Measurements from ENCODE around the gene DCAF8.

The DCAF8 gene

DNA sequence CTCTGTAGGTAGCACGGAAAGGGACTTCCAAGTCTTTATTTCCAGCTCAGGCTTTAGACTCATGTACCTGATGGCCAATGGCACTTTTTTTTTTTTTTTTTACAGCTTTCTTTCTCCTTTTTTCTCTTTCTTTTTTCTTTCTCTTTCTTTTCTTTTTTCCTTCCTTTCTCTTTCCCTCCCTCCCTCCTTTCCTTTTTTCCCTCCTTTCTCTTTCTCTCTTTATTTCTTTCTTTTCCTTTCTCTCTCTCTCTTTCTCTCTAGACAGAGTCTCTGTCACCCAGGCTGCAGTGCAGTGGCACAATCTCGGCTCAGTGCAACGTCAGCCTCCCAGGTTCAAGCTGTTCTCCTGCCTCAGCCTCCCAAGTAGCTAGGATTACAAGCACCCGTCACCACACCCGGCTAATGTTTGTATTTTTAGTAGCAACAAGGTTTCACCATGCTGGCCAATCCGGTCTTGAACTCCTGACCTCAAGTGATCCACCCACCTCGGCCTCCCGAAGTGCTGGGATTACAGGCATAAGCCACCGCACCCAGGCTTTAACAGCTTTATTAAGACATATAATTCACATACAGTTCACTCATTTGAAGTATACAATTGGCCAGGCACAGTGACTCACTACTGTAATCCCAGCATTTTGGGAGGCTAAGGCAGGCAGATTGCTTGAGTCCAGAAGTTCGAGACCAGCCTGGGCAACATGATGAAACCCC lies 5.1 kb upstream of the DCAF8 start:
- no peaks in the 10 kb centered on the region for H3K9me3 Mint-ChIP-seq
- no peak for DNase-seq
- peaks cover 11% of the 10 kb centered on the region for H3K4me1 Mint-ChIP-seq
- no peak overlapping the region for H3K4me3 Mint-ChIP-seq
- no peak overlapping the region for H3K27ac Mint-ChIP-seq
- H3K36me3 Mint-ChIP-seq (ENCODE audit: low read depth), result no peaks in the 10 kb centered on the region
- peaks cover 56% of the 10 kb centered on the region for H3K27me3 Mint-ChIP-seq (ENCODE audit: low read depth, poor library complexity)
- TF ChIP-seq, protein P1, sequence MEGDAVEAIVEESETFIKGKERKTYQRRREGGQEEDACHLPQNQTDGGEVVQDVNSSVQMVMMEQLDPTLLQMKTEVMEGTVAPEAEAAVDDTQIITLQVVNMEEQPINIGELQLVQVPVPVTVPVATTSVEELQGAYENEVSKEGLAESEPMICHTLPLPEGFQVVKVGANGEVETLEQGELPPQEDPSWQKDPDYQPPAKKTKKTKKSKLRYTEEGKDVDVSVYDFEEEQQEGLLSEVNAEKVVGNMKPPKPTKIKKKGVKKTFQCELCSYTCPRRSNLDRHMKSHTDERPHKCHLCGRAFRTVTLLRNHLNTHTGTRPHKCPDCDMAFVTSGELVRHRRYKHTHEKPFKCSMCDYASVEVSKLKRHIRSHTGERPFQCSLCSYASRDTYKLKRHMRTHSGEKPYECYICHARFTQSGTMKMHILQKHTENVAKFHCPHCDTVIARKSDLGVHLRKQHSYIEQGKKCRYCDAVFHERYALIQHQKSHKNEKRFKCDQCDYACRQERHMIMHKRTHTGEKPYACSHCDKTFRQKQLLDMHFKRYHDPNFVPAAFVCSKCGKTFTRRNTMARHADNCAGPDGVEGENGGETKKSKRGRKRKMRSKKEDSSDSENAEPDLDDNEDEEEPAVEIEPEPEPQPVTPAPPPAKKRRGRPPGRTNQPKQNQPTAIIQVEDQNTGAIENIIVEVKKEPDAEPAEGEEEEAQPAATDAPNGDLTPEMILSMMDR (IDR thresholded peaks at IDR 0.05), result no peak

DNA sequence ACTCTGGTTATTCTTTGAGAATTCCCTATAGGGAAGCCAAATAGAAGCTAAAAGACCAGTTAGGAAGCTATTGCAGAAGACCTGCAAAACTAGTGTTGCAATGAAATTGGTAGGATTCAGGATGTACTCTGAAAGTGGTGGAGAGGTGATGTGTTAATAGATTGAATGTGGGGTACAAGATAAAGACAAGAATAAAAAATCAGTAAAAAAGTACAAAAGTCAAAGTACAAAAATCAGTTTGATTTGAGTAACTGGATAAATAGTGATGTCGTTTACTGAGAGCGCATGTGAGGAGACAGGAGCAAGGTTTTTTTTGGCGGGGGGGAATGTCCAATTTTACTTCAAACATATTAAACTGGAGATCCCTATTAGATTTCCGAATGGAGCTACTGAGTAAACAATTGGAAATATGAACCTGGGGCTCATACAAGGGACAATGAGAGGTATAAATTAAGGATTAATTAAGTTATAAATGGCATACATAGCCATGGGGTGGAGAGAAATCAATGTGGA lies 2.5 kb upstream of the DCAF8 start:
- TF ChIP-seq, protein P1 (IDR thresholded peaks at IDR 0.05), result no peak
- Mint-ChIP-seq H3K36me3 (ENCODE audit: low read depth) (no peaks in the 10 kb centered on the region), H3K27ac (no peak overlapping the region), H3K27me3 (ENCODE audit: low read depth, poor library complexity) (peaks cover 47% of the 10 kb centered on the region), H3K4me3 (no peak overlapping the region), H3K4me1 (peaks cover 24% of the 10 kb centered on the region), H3K9me3 (no peaks in the 10 kb centered on the region)
- no peak for DNase-seq

GRCh38 chr1:160261556-160261892 lies 825 bp downstream of the DCAF8 start:
- Mint-ChIP-seq H3K27ac (peak overlapping the region; percentile 95), H3K27me3 (ENCODE audit: low read depth, poor library complexity) (peaks cover 24% of the 10 kb centered on the region), H3K36me3 (ENCODE audit: low read depth) (peaks cover 15% of the 10 kb centered on the region), H3K4me1 (peaks cover 54% of the 10 kb centered on the region), H3K4me3 (peak overlapping the region; percentile 99), H3K9me3 (peaks cover 4% of the 10 kb centered on the region)
- TF ChIP-seq, protein P1 (IDR thresholded peaks at IDR 0.05), result no peak
- DNase-seq, result peak; percentile 27

GRCh38 chr1:160260406-160261382 lies 1.7 kb downstream of the DCAF8 start:
- peaks cover 59% of the 10 kb centered on the region for H3K4me1 Mint-ChIP-seq
- DNase-seq, result peak; percentile 26

GRCh38 chr1:160258177-160258798 lies 4.1 kb downstream of the DCAF8 start:
- H3K27me3 Mint-ChIP-seq (ENCODE audit: low read depth, poor library complexity), result no peaks in the 10 kb centered on the region
- H3K4me1 Mint-ChIP-seq, result peaks cover 53% of the 10 kb centered on the region
- TF ChIP-seq, protein P1 (IDR thresholded peaks at IDR 0.05), result no peak
- peak overlapping the region; percentile 99 for H3K4me3 Mint-ChIP-seq
- peaks cover 4% of the 10 kb centered on the region for H3K9me3 Mint-ChIP-seq
- H3K36me3 Mint-ChIP-seq (ENCODE audit: low read depth), result peaks cover 33% of the 10 kb centered on the region
- DNase-seq, result no peak
- peak overlapping the region; percentile 95 for H3K27ac Mint-ChIP-seq

More at GRCh38 chr1:160260406-160261382, 1.7 kb downstream of the DCAF8 start:
- peak overlapping the region; percentile 95 for H3K27ac Mint-ChIP-seq
- H3K9me3 Mint-ChIP-seq, result peaks cover 4% of the 10 kb centered on the region
- peaks cover 15% of the 10 kb centered on the region for H3K36me3 Mint-ChIP-seq (ENCODE audit: low read depth)
- peak overlapping the region; percentile 99 for H3K4me3 Mint-ChIP-seq
- H3K27me3 Mint-ChIP-seq (ENCODE audit: low read depth, poor library complexity), result peaks cover 17% of the 10 kb centered on the region
- TF ChIP-seq, protein P1 (IDR thresholded peaks at IDR 0.05), result no peak
